Measurements from ENCODE around the gene TAPT1.
"Not testable (repeated sequence)": the region's sequence is repeated elsewhere in the genome, so short reads cannot be mapped to it uniquely, and the experiment has no call there.

Gene TAPT1

GRCh38 chr4:16165931-16166330 lies 60.3 kb downstream of the TAPT1 start:
- DNase-seq = no peak

- no peak for DNase-seq
These were observed 63.4 kb downstream of the TAPT1 start for GRCh38 chr4:16162891-16163290.

- no peak for DNase-seq
These were observed 64.3 kb downstream of the TAPT1 start for GRCh38 chr4:16161851-16162408.

- no peak for DNase-seq
These were observed 65.8 kb downstream of the TAPT1 start for GRCh38 chr4:16160457-16160856.

- DNase-seq = no peak
These were observed 67.0 kb downstream of the TAPT1 start for GRCh38 chr4:16159286-16159685.

- no peak for DNase-seq
These were observed 67.8 kb downstream of the TAPT1 start for GRCh38 chr4:16158504-16158852.

- no peak for DNase-seq
These were observed 68.4 kb downstream of the TAPT1 start for GRCh38 chr4:16157609-16158503.

GRCh38 chr4:16155528-16156169 lies 70.6 kb downstream of the TAPT1 start:
- DNase-seq = no peak

GRCh38 chr4:16154451-16154850 lies 71.8 kb downstream of the TAPT1 start:
- DNase-seq = no peak

GRCh38 chr4:16150716-16151115 lies 75.6 kb downstream of the TAPT1 start:
- no peak for DNase-seq

- not testable (repeated sequence) for DNase-seq
These were observed 81.4 kb downstream of the TAPT1 start for GRCh38 chr4:16144913-16145312.

- no peak for DNase-seq
These were observed 83.5 kb downstream of the TAPT1 start for GRCh38 chr4:16142598-16143310.

GRCh38 chr4:16140879-16141249 lies 85.4 kb downstream of the TAPT1 start:
- DNase-seq = peak; percentile 99

GRCh38 chr4:16140231-16140878 lies 85.9 kb downstream of the TAPT1 start:
- DNase-seq = no peak

- no peak for DNase-seq
These were observed 87.0 kb downstream of the TAPT1 start for GRCh38 chr4:16139066-16139945.

GRCh38 chr4:16136827-16137226 lies 89.4 kb downstream of the TAPT1 start:
- DNase-seq = no peak

GRCh38 chr4:16136311-16136710 lies 90.0 kb downstream of the TAPT1 start:
- peak; percentile 12 for DNase-seq

- no peak for DNase-seq
These were observed 92.9 kb downstream of the TAPT1 start for GRCh38 chr4:16133406-16133805.

- no peak for DNase-seq
These were observed 95.0 kb downstream of the TAPT1 start for GRCh38 chr4:16131293-16131692.

- no peak for DNase-seq
These were observed 96.9 kb downstream of the TAPT1 start for GRCh38 chr4:16129336-16129735.

- DNase-seq = no peak
These were observed 99.6 kb downstream of the TAPT1 start for GRCh38 chr4:16126714-16127113.
